ENCODE results near the gene SSR1.

DNA sequence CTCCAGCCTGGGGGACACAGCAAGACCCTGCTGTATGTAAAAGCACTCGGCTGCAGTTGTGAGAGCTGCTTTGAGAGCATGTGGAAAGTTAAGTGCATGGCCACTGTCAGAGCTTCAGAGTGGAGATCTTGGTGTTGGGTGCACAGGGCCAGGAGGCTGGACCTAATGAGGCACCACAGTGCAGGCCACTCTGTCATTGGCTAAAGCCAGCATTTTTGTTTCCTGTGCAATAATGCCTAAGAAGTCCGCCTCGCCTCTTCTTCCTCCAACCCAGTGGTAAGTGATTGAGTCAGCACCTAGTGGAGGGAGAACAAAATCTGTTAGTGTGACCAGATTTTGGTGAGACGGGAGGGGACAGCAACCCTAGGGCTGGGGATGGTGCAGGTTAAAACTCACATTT is 60.6 kb downstream of the SSR1 start:
- TF ChIP-seq, protein P1, sequence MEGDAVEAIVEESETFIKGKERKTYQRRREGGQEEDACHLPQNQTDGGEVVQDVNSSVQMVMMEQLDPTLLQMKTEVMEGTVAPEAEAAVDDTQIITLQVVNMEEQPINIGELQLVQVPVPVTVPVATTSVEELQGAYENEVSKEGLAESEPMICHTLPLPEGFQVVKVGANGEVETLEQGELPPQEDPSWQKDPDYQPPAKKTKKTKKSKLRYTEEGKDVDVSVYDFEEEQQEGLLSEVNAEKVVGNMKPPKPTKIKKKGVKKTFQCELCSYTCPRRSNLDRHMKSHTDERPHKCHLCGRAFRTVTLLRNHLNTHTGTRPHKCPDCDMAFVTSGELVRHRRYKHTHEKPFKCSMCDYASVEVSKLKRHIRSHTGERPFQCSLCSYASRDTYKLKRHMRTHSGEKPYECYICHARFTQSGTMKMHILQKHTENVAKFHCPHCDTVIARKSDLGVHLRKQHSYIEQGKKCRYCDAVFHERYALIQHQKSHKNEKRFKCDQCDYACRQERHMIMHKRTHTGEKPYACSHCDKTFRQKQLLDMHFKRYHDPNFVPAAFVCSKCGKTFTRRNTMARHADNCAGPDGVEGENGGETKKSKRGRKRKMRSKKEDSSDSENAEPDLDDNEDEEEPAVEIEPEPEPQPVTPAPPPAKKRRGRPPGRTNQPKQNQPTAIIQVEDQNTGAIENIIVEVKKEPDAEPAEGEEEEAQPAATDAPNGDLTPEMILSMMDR (IDR thresholded peaks at IDR 0.05; ENCODE audit: insufficient read depth, low read length) = no peak
- no peak for TF ChIP-seq GABPA (IDR thresholded peaks at IDR 0.05; ENCODE audit: low read depth)
- TF ChIP-seq, protein P2, sequence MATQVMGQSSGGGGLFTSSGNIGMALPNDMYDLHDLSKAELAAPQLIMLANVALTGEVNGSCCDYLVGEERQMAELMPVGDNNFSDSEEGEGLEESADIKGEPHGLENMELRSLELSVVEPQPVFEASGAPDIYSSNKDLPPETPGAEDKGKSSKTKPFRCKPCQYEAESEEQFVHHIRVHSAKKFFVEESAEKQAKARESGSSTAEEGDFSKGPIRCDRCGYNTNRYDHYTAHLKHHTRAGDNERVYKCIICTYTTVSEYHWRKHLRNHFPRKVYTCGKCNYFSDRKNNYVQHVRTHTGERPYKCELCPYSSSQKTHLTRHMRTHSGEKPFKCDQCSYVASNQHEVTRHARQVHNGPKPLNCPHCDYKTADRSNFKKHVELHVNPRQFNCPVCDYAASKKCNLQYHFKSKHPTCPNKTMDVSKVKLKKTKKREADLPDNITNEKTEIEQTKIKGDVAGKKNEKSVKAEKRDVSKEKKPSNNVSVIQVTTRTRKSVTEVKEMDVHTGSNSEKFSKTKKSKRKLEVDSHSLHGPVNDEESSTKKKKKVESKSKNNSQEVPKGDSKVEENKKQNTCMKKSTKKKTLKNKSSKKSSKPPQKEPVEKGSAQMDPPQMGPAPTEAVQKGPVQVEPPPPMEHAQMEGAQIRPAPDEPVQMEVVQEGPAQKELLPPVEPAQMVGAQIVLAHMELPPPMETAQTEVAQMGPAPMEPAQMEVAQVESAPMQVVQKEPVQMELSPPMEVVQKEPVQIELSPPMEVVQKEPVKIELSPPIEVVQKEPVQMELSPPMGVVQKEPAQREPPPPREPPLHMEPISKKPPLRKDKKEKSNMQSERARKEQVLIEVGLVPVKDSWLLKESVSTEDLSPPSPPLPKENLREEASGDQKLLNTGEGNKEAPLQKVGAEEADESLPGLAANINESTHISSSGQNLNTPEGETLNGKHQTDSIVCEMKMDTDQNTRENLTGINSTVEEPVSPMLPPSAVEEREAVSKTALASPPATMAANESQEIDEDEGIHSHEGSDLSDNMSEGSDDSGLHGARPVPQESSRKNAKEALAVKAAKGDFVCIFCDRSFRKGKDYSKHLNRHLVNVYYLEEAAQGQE (IDR thresholded peaks at IDR 0.05; ENCODE audit: insufficient replicate concordance, low read depth) = no peak

All from HL-60 (cell line).